Activated naive CD8-positive, alpha-beta T cell treated with anti-CD3 and anti-CD28 coated beads, Interleukin-2, amount 10 ng/mL, durations not matched to agents 7 days and 5 days (primary cell): ENCODE results near the gene HLA-DMB. TPM values are rescaled to one million over a fixed set of nuclear protein-coding genes. Genes with fewer than 3 reads are reported as not detected.

Experiments used
- total RNA-seq, 2 experiments: library from RNA; stranded (reverse); gene quantifications; one replicate each; pipeline ENCODE4 v1.2.3, GENCODE V29; 2021

The HLA-DMB gene
- total RNA-seq, 2 experiments from 2014 or later, result 14.0 to 14.7 TPM

Other genes starting within 250 kb of the HLA-DMB start
- gene HLA-DQA2, start 199.6 kb downstream of the HLA-DMB start, total RNA-seq, result under 1 TPM in 1 of 2 experiments, not detected in 1; 0.34 TPM
- gene HLA-DQB2, start 177.5 kb downstream of the HLA-DMB start, total RNA-seq, result not detected
- gene HLA-DOB, start 124.0 kb downstream of the HLA-DMB start, total RNA-seq, result 1 to 10 TPM; 2.4 to 3.1 TPM
- 100 to 1,000 TPM; 209 to 210 TPM for gene TAP2, start 102.3 kb downstream of the HLA-DMB start, total RNA-seq
- gene PSMB8, start 97.0 kb downstream of the HLA-DMB start, total RNA-seq, result 100 to 1,000 TPM; 308 to 327 TPM
- 100 to 1,000 TPM; 315 to 323 TPM for gene TAP1, start 87.3 kb downstream of the HLA-DMB start, total RNA-seq
- 100 to 1,000 TPM; 353 to 356 TPM for gene PSMB9, start 86.8 kb downstream of the HLA-DMB start, total RNA-seq
- gene HLA-DMA, start 12.1 kb upstream of the HLA-DMB start, total RNA-seq, result 10 to 100 TPM; 32.1 to 36.1 TPM
- gene BRD2, start 27.6 kb upstream of the HLA-DMB start, total RNA-seq, result 100 to 1,000 TPM; 365 to 371 TPM
- gene HLA-DOA, start 68.6 kb upstream of the HLA-DMB start, total RNA-seq, result 1 to 10 TPM; 7.5 to 8.3 TPM
- 10 to 100 TPM; 35.7 to 39.8 TPM for gene HLA-DPA1, start 132.6 kb upstream of the HLA-DMB start, total RNA-seq
- gene HLA-DPB1, start 135.0 kb upstream of the HLA-DMB start, total RNA-seq, result 10 to 100 TPM; 43.4 to 44.7 TPM